Measurements from ENCODE around the gene RPRD1A.

DNA sequence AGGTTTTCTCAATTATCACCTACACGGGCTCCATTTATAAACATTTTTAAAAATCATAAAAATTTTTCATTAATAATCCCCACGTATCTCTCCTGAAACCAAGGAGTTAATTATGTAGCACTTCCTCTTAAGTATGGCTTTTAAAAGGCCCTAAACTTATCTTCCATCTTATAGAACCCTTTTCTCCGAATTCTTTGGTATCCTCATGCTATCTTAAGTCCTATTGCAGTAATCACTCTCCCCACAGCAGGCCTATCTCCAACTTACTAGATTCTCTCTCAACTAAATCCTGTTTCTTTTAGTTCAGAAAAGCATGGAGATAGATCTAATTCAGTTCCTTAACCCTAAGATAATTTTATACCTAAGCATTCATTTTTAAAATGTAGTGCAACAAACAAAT, 26.2 kb downstream of the RPRD1A start:
- TF ChIP-seq POLR2AphosphoS5 (IDR thresholded peaks at IDR 0.05; ENCODE audit: low read depth, low read length), result no peak
- TF ChIP-seq POLR2A (IDR thresholded peaks at IDR 0.05; ENCODE audit: low read depth, low read length), result no peak
- no peak for TF ChIP-seq TAF1 (IDR thresholded peaks at IDR 0.05; ENCODE audit: borderline replicate concordance, low read depth, low read length)
